K562 (cell line): ENCODE results near the gene HDAC7. TPM values are rescaled to one million over a fixed set of nuclear protein-coding genes. Genes with fewer than 3 reads are reported as not detected.

Experiments used
- ASH1L ChIP-seq: fragments of 450-650 bp; IDR thresholded peaks from 2 replicates; pipeline ENCODE4 v1.6.1; 2018; ENCODE audit warnings: borderline replicate concordance, mild to moderate bottlenecking, low read depth; ENCODE audit not compliant: partially characterized antibody
- GABPB2 ChIP-seq: fragments of 250-450 bp; sonication (Bioruptor Pico); conservative IDR thresholded peaks from 2 replicates; pipeline ENCODE4 v1.5.1; 2021; ENCODE audit warnings: mild to moderate bottlenecking
- GATA2 ChIP-seq: sonication (generic); formaldehyde crosslinking; IDR thresholded peaks from 2 replicates; pipeline ENCODE4 v1.4.0; 2020; ENCODE audit warnings: mild to moderate bottlenecking, missing genetic modification reagents
- LARP7 ChIP-seq: fragments of 450-650 bp; IDR thresholded peaks from 2 replicates; pipeline ENCODE4 v1.6.1; 2016
- MTA2 ChIP-seq: fragments of 450-650 bp; IDR thresholded peaks from 2 replicates; pipeline ENCODE4 v1.6.1; 2016; ENCODE audit warnings: low read depth
- MYNN ChIP-seq, 2 experiments: sonication (generic); formaldehyde crosslinking in 1 of 2; IDR thresholded peaks; 2 replicates each; pipeline versions ENCODE4 v1.5.0 to v1.6.1; 2016 to 2020; ENCODE audit warnings: antibody characterized with exemption in 1 of 2, missing genetic modification reagents in 1 of 2
- NKRF ChIP-seq: fragments of 450-650 bp; IDR thresholded peaks from 2 replicates; pipeline ENCODE4 v1.6.1; 2016; ENCODE audit warnings: borderline replicate concordance
- POLR2B ChIP-seq: fragments of 450-650 bp; IDR thresholded peaks from 2 replicates; pipeline ENCODE4 v1.6.1; 2018; ENCODE audit warnings: low read depth; ENCODE audit not compliant: partially characterized antibody
- SAP30 ChIP-seq: fragments of 200-600 bp; sonication (generic); IDR thresholded peaks from 2 replicates; pipeline ENCODE4 v1.6.1; 2012; ENCODE audit warnings: borderline replicate concordance, low read depth, mild to moderate bottlenecking, moderate library complexity, low read length, control low read depth, inconsistent platforms; ENCODE audit not compliant: insufficient read depth, poor library complexity, severe bottlenecking
- THAP7 ChIP-seq: fragments of 250-450 bp; sonication (Bioruptor Pico); IDR thresholded peaks from 2 replicates; pipeline ENCODE4 v1.5.0; 2021
- polyA plus RNA-seq, 8 experiments: library from polyadenylated mRNA; depleted of rRNA in 4 of 8; stranded (reverse) in 5 of 8; unstranded in 3 of 8; fragments of >200 nt; fragmentation: Nextera tagmentation in 2 of 8; fragmentation: Illumina TruSeq in 1 of 8; extraction: Ambion mirVana in 2 of 8; extraction: Trizol in 1 of 8; gene quantifications; 2 replicates each; pipeline versions ENCODE4 v1.2.1 to v1.2.3, GENCODE V29; 2011 to 2014; ENCODE audit warnings: inconsistent platforms in 1 of 8, missing spikeins in 1 of 8
- total RNA-seq, 7 experiments: library from RNA; depleted of rRNA in 6 of 7; stranded (reverse); fragments of >200 nt in 6 of 7; fragmentation: Illumina TruSeq in 2 of 7; extraction: Trizol in 2 of 7; gene quantifications; 2 replicates each; pipeline versions ENCODE4 v1.2.1 to v1.2.3, GENCODE V29; 2011 to 2021; ENCODE audit warnings: low replicate concordance in 1 of 7
- TF ChIP-seq, protein P1 (sequence below), 2 experiments: fragments of 450-650 bp; IDR thresholded peaks; 2 replicates each; pipeline ENCODE4 v1.6.1; 2016; ENCODE audit warnings: mild to moderate bottlenecking in 2 of 2, borderline replicate concordance in 1 of 2, low read depth in 1 of 2, moderate library complexity in 1 of 2
- TF ChIP-seq, protein P2 (sequence below): fragments of 450-650 bp; formaldehyde crosslinking; IDR thresholded peaks from 2 replicates; pipeline ENCODE4 v1.4.0; 2020; ENCODE audit warnings: mild to moderate bottlenecking

Gene HDAC7
- total and polyA plus RNA-seq, 9 of the 15 experiments (the other 6 are each of a cell fraction or from before 2014, with no cell fraction given) = 2.5 to 129 (median 31.1) TPM

- TF ChIP-seq, protein P1, sequence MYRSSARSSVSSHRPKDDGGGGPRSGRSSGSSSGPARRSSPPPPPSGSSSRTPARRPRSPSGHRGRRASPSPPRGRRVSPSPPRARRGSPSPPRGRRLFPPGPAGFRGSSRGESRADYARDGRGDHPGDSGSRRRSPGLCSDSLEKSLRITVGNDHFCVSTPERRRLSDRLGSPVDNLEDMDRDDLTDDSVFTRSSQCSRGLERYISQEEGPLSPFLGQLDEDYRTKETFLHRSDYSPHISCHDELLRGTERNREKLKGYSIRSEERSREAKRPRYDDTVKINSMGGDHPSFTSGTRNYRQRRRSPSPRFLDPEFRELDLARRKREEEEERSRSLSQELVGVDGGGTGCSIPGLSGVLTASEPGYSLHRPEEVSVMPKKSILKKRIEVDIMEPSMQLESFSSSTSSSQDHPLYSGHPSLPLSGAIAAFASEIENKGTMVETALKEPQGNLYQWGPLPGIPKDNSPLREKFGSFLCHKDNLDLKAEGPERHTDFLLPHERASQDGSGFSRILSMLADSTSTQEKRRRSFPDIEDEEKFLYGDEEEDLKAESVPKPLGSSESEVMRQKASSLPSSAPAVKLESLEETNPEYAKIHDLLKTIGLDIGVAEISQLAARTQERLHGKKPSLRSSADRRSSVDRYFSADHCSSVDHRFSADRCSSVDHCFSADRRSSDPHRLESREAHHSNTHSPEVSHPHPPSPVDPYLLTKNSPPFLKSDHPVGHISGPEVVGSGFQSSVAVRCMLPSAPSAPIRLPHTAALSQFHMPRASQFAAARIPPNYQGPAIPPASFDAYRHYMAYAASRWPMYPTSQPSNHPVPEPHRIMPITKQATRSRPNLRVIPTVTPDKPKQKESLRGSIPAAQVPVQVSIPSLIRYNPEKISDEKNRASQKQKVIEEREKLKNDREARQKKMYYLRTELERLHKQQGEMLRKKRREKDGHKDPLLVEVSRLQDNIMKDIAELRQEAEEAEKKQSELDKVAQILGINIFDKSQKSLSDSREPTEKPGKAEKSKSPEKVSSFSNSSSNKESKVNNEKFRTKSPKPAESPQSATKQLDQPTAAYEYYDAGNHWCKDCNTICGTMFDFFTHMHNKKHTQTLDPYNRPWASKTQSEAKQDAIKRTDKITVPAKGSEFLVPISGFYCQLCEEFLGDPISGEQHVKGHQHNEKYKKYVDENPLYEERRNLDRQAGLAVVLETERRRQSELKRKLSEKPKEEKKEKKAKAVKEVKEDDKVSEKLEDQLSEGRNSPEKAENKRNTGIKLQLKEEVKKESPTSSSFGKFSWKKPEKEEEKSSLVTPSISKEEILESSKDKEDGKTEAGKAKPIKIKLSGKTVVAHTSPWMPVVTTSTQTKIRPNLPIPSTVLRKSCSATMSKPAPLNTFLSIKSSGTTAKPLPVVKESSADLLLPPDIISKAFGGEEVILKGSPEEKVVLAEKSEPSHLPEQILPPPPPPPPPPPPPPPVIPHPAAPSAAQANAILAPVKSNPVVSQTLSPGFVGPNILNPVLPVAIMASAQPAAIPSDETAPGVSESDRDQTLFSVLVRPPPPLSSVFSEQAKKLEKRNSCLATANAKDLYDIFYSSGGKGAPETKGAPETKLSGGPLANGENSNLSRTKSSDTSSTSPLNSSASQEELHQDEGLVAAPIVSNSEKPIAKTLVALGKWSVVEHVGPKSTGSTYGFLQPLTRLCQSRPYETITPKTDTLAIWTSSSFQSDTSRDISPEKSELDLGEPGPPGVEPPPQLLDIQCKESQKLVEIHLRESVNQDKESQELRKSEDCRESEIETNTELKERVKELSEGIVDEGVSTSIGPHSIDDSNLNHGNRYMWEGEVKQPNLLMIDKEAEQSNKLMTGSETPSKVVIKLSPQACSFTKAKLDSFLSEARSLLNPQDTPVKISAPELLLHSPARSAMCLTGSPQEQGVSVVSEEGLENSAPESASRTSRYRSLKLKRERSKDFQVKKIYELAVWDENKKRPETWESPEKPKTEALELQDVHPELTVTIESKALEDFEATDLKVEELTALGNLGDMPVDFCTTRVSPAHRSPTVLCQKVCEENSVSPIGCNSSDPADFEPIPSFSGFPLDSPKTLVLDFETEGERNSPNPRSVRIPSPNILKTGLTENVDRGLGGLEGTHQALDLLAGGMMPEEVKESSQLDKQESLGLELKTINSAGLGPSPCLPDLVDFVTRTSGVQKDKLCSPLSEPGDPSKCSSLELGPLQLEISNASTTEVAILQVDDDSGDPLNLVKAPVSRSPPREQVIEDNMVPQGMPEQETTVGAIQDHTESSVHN (IDR thresholded peaks at IDR 0.05; ENCODE audit: borderline replicate concordance in 1 of 2, low read depth in 1 of 2) = no peak
- TF ChIP-seq POLR2B = no peak
- TF ChIP-seq NKRF = peak; percentile 90
- TF ChIP-seq LARP7 = no peak
- no peak for TF ChIP-seq ASH1L
- TF ChIP-seq GABPB2 = no peak
- TF ChIP-seq, protein P2, sequence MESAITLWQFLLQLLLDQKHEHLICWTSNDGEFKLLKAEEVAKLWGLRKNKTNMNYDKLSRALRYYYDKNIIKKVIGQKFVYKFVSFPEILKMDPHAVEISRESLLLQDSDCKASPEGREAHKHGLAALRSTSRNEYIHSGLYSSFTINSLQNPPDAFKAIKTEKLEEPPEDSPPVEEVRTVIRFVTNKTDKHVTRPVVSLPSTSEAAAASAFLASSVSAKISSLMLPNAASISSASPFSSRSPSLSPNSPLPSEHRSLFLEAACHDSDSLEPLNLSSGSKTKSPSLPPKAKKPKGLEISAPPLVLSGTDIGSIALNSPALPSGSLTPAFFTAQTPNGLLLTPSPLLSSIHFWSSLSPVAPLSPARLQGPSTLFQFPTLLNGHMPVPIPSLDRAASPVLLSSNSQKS (CRISPR knock-in tag) = no peak
- no peak for TF ChIP-seq MYNN (IDR thresholded peaks at IDR 0.05)
- no peak for TF ChIP-seq MYNN (CRISPR knock-in tag; IDR thresholded peaks at IDR 0.05)
- TF ChIP-seq THAP7 = 0 out of 2 replicates have a peak, but pooled peaks have one; percentile 49
- TF ChIP-seq MTA2 = no peak
- peak; percentile 80 for TF ChIP-seq SAP30
- no peak for TF ChIP-seq GATA2 (CRISPR knock-in tag)
Observed at GRCh38 chr12:47758834-47759690, 60.6 kb downstream of the HDAC7 start, which contains the start of gene RAPGEF3 (continued).
